HG03175 (cell line): Measurements from ENCODE around the gene FBXL13.
"Not testable (repeated sequence)": the region's sequence is repeated elsewhere in the genome, so short reads cannot be mapped to it uniquely, and the experiment has no call there.

Experiments used
- ATAC-seq: cut with Tn5 transposase; IDR thresholded peaks from one replicate; pipeline ENCODE4 v1.9.1; 2021; ENCODE audit warnings: mild to moderate bottlenecking, moderate library complexity; ENCODE audit not compliant: unreplicated experiment

FBXL13 gene

DNA sequence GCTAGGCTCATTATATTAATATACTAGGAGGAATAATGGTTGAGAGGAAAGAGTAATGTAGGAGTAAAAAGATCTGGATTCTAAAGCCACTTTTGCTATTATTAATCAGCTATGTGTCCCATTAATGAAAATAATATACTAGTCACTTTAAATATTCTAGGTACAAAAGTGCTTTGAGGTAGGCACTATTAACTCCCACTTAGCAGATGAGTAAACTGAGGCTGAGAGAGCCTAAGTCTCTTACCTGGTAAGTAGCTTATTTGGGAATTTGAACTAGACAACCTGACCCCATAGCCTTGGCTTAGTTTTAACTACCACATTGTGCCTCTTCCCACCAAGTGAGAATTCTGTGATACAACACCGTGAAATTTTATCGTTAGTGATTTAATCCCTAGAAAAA lies 6.3 kb upstream of the FBXL13 start:
- no peak for ATAC-seq

DNA sequence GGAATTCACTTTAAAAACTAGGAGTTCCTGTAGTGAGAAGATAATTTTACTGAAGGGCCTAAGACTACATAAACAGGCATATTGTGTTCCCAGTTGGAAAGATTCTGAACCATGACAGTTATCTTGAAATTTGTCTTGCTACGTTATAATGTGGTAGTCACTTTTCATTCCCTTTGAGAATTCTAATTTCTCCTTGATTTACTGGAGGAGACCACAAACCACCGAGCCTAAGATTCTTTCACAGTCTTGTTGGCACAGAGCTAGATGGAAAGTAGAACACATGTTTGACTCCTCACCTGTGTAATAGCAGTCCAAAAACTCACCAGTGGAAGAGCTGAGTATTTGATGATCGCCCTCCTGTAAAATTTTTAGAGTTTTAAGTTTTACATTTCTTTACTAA lies 5.2 kb upstream of the FBXL13 start:
- no peak for ATAC-seq

DNA sequence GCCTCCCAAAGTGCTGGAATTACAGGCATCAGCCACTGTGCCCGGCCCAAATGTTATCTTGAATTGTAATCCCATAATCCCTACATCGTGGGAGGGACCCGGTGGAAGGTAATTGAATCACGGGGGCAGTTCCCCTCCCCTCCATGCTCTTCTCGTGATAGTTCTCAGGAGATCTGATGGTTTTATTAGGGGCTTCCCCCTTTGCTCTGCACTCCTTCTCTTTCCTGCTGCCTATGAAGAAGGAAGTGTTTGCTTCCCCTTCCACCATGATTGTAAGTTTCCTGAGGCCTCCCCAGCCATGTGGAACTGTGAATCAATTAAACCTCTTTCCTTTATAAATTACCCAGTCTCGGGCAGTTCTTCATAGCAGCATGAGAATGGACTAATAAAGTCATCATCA lies 3.6 kb upstream of the FBXL13 start:
- ATAC-seq, result not testable (repeated sequence)

DNA sequence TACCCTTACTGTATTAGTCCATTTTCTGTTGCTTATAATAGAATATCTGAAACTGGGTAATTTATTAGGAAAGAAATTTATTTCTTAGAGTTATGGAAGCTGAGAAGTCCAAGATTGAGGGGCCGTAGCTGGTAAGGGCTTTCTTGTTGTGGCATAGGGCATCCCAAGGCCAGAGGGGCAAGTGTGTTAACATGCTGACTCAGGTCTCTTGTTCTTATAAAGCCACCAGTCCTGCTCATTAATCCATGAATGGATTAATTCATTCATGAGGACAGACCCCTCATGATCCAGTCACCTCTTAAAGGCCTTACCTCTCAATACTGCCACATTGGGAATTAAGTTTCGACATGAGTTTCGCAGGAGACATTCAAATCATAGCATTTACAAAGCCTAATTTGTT lies 2.7 kb upstream of the FBXL13 start:
- ATAC-seq, result no peak

DNA sequence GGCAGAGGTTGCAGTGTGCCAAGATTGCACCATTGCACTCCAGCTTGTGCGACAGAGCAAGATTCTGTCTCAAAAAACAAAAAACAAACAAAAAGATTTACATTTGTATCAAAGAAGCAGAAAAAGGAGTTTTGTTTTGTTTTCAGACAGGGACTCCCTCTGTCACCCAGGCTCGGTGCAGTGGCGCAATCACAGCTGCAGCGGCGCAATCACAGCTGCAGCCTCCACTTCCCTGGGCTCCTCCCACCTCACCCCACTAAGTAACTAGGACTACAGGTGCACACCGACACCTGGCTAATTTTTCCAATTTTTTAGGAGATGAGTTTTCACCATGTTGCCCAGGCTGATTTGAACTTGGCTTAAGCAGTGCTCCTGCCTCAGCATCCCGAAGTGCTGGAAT lies 2.2 kb upstream of the FBXL13 start:
- no peak for ATAC-seq

DNA sequence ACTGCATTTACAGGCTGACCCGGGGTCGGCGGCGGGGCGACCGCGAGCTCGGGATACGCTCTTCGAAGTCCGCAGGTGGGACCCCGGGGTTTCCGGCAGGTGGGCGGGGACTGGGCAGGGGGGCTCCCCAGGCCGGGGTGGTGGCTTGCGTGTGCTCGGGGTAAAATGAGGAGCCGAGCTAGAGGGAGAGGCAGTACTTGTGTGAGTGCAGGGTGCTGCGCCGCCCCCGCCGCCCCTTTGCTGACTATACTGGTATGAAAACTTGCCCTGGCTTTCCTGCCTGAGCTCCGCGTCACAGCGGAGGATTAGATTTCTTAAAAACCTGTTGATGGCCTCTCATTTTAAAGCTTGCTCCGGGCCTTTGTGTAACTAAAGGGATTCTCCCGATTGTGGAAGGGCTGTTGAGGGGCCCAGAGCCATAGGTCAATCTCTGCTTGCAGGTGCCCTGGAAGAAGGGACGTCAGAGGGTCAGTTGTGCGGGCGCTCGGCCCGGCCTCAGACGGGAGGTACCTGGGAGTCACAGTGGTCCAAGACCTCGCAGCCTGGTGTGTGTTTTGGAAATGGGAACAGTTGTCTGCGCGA lies 832 bp upstream of the FBXL13 start:
- peak; percentile 48 for ATAC-seq

DNA sequence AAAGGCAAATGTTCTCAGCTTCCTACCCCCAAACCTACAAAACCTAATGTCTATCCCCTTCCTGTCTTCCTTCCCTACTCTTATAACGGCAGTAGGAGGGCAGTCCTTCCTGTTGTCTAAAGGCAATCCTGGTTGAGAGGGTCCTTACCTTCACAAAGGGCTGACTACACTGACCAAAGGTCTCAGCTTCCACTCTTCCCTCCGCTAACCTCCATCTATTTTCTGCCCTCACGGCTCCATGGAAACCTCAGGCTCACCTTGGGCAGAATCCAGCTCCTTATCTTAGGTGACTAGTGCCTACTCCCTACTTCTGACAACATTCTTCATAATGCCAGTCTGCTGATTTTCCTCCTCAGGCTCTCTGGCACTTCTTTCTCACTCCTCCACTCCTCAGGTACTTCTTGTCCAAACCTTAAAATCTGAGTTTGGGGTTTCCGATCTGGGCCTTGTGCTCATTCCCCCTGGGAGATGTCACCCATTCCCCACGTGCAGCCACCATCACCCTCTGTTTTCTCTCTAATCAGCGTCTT lies 542 bp downstream of the FBXL13 start:
- no peak for ATAC-seq

DNA sequence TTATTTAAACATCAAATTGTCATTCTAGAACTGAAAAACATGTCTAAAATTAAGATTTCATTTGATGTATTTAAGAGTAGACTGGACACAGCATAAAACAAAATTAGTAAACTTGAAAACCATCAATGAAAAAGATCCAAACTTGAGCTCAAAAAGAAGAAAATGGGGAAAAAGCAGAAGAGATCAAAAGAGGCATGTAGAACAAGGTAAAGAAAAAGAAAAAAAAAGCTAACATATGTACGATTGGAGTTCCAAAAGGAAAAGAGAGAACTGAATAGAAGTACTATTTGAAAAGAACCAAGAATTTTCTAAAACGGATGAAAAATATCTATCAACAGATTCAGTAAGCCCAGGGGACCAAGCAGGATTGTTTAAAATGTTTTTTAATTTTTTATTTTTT lies 3.6 kb downstream of the FBXL13 start:
- ATAC-seq, result no peak

DNA sequence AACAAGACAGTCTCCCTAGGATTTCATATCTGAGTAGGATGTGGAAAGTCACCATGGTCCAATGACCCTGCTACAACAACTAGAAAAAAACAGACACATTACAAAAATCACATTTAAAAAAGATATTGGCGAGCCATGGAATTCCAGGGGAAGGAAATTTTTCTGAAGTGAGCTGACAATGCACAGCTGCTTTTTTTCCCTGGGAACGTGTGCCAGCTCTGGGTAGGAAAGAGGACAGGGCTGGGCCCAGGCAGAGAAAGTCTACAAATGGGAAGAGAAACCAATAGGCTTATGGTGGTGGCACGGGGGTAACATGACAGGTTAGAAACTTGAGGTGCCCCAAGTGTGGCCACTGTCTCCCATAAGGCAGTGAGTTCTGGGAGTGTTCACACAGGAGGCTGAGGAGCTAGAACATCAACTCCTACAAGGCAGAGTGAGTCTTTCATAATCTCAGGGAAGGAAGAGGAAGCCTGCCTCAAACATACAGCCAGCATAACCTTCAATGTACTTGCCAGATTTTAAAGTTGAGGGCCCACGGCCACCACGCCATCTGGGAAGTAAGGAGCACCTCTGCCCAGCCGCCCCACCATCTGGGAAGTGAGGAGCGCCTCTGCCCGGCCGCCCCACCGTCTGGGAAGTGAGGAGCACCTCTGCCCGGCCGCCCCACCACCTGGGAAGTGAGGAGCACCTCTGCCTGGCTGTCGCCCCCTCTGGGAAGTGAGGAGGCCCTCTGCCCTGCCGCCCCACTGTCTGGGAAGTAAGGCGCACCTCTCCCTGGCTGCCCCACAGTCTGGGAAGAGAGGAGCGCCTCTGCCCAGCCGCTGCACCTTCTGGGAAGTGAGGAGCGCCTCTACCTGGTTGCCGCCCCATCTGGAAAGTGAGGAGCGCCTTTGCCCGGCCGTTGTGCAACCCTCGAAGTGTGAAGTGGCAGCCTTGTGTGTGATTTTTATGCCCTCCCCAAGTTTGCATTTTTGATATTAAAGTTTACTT lies 5.9 kb downstream of the FBXL13 start:
- ATAC-seq, result no peak

DNA sequence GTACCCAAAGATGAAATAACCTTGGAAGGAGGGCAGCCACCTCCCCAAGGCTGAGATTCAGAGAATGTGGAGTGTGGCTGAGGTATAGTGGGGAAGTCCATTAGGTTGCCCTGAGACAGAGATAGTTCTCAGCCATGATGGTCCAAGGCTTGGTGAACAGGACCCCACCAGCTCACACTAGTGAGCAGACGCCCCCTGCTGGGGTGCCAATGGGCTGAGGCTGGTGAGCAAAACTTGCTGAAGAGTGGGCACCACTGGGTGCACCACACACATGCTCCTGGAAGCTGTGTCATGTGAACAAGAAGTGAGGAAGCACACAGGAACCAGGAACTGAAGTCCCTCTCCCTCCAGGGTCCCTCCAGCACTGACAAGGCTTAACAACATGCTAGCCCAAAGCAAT lies 8.9 kb downstream of the FBXL13 start:
- no peak for ATAC-seq

DNA sequence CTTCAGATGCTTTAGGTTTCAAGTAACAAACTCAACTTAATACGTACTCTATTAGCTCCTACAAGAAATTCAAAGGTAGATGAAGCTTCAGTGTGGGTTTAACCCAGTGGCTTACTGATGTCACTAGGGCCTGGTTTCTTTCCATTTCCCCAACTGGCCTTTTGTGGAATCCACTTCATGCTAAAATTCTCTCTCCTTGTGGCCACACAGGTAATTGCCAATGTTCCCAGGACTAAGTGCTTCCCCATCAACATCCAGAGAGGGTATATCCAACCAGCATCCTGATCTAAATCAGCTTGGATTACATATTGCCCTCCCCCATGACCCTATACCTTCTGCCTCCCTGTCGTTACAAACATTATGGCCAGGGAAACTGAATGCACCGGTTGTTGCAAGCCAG lies 10.7 kb downstream of the FBXL13 start:
- no peak for ATAC-seq

DNA sequence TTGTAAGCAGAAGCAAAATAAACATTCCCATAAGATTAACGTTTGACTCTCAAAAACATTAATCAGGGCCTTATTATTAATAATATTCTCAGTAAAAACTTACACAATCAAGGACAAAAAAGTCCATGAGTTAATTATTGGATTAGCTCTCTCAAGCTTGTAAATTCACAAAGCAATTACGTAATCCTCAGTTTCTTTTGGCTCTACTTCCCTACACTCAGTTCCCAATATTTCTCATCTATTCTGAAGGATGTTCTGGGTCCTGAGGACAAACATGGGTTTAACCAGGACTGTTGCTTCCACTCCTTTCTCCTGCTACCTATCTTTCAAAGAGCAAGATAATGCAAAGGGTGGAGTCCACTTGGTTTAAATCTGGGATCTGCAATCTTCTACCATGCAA lies 15.1 kb downstream of the FBXL13 start:
- ATAC-seq, result no peak

DNA sequence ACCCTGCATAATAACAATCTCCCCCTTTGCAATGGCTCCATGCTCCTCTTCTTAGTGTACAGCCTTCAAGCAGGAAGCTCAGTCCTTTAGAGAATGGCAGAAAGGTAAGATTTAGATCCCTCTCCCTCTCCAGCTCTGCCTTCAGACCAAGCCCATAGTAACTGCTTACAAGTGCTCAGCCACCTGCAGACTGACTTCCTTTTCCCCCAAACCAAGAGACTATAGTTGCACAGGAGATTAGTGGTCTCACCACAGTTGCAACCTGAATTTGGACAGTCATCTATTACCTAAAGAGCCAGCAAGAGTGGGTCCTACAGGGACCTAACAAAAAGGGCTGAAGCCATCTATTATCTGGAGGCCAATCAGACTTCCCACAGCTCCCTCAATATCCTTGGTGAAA lies 16.5 kb downstream of the FBXL13 start:
- ATAC-seq, result no peak

DNA sequence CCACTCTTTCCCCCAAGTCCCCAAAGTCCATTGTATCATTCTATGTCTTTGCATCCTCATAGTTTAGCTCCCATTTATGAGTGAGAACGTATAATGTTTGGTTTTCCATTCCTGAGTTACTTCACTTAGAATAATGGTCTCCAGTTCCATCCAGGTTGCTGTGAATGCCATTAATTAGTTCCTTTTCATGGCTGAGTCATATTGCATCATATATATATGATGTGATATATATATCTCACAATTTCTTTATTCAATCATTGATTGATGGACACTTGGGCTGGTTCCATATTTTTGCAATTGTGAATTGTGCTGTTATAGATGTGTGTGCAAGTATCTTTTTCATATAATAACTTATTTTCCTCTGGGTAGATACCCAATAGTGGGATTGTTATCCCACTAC lies 18.6 kb downstream of the FBXL13 start:
- not testable (repeated sequence) for ATAC-seq

DNA sequence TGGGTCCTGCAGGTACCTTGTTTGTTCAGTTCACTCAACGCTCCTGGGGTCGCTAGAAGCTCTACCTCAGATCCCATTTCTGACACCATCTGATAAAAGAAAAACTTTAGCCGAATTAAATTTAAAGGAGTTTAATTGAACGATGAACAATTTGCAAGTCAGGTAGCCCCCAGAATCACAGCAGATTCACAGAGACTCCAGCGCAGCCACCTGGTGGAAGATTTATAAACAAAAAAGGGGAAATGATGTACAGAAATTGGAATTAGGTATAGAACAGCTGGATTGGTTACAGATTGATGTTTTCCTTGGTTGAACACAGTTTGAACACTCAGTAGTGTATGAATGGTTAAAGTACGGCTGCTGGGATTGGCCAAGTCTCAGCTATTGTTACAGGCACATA lies 23.1 kb downstream of the FBXL13 start:
- ATAC-seq, result no peak

DNA sequence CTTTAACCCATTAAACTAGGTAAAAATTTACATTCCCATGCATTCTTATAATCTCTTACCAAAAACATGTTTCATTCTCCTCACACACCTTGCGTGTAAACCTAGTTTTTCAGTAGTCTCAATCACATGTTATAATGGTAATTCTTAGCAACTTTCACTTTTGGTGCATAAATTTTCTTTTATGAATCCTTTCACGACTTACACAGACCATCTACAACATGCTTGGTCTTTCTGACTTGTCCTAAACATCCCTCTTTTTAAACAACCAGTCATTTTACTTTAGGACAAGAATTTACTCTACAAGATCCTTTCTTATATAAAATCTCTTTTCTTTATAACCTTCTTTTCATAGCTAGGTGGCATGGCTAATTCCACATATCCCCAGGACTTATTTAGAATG lies 25.8 kb downstream of the FBXL13 start:
- no peak for ATAC-seq

DNA sequence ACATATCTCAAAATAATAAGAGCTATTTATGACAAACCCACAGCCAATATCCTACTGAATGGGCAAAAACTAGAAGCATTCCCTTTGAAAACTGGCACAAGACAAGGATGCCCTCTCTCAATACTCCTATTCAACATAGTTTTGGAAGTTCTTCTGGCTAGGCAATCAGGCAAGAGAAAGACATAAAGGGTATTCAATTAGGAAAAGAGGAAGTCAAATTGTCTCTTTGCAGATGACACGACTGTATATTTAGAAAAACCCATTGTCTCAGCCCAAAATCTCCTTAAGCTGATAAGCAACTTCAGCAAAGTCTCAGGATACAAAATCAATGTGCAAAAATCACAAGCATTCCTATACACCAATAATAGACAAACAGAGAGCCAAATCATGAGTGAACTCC lies 32.8 kb downstream of the FBXL13 start:
- ATAC-seq, result not testable (repeated sequence)

DNA sequence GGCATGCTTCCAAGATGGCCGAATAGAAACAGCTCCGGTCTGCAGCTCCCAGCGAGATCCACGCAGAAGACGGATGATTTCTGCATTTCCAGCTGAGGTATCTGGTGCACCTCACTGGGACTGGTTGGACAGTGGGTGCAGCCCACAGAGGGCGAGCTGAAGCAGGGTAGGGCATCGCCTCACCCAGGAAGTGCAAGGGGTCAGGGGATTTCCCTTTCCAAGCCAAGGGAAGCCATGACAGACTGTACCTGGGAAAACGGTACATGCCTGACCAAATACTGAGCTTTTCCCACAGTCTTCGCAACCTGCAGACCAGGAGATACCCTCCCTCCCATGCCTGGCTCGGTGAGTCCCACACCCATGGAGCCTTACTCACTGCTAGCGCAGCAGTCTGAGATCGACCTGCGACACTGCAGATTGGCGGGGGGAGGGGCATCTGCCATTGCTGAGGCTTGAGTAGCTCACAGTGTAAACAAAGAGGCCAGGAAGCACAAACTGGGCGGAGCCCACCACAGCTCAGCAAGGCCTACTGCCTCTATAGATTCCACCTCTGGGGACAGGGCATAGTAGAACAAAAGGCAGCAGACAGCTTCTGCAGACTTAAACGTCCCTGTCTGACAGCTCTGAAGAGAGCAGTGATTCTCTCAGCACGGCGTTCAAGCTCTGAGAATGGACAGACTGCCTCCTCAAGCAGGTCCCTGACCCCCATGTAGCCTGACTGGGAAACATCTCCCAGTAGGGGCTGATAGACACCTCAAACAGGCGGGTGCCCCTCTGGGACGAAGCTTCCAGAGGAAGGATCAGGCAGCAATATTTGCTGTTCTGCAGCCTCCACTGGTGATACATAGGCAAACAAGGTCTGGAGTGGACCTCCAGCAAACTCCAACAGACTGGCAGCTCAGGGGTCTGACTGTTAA lies 36.5 kb downstream of the FBXL13 start:
- ATAC-seq, result not testable (repeated sequence)

DNA sequence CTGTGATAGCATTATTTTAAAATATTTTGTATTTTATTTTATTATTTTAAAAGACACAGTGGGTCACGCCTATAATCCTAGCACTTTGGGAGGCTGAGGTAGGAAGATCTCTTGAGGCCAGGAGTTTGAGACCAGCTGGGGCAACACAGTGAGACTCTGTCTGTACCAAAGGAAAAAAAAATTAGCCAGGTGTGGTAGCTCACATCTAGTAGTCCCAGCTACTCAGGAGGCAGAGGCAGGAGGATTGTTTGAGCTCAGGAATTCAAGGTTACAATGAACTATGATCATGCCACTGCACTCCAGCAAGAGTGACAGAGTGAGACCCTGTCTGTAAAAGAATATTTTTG lies 37.1 kb downstream of the FBXL13 start:
- ATAC-seq, result no peak

DNA sequence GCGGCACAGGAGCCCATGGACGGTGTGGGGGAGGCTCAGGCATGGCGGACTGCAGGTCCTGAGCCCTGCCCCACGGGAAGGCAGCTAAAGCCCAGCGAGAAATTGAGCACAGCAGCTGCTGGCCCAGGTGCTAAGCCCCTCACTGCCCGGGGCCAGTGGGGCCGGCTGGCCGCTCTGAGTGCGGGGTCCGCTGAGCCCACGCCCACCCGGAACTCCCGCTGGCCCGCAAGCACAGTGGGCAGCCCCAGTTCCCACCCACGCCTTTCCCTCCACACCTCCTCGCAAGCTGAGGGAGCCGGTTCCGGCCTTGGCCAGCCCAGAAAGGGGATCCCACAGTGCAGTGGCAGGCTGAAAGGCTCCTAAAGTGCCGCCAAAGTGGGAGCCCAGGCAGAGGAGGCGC lies 40.3 kb downstream of the FBXL13 start:
- ATAC-seq, result not testable (repeated sequence)

DNA sequence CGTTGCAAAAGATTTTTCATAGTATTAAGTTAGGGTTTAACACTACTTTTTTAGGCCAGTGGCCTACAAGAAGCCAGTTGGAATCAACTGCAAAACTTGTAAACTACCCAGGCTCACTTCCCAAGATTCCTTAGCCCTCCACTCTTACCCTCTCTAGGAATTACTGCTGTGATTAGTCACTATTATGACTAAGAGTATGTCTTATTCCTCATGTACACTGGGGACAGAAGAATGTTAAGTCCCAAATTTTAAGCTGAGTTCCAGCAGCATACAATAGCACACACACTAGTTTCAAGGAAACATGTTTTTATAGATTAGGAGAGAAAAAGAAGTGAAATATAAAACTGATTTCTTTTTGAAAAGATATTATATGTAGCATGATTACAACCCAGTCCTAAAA lies 42.8 kb downstream of the FBXL13 start:
- ATAC-seq, result no peak
